ENCODE results near the gene RAB35.

- TF ChIP-seq POLR2A (IDR thresholded peaks at IDR 0.05) = no peak
- TF ChIP-seq CTCF (IDR thresholded peaks at IDR 0.05) = no peak
Measured at GRCh38 chr12:120148011-120148410, 31.5 kb upstream of the RAB35 start.

Measured in stomach (tissue), 4 donors.